Vagina (tissue), 2 donors: Measurements from ENCODE around the gene UBE2U.

Experiments
- POLR2AphosphoS5 ChIP-seq, 2 donors: sonication (generic); formaldehyde crosslinking; IDR thresholded peaks; one replicate each; pipeline ENCODE4 v1.9.0; 2017; ENCODE audit warnings: antibody characterized with exemption in 2 of 2, mild to moderate bottlenecking in 2 of 2, low read depth in 1 of 2; ENCODE audit not compliant: insufficient read depth in 1 of 2
- TF ChIP-seq, protein P1 (sequence below), 3 experiments: fragments of 450-650 bp in 2 of 3; fragments of 200-600 bp in 1 of 3; sonication (generic) in 1 of 3; IDR thresholded peaks; one replicate each; pipeline ENCODE4 v1.5.1; 2017 to 2019; ENCODE audit warnings: antibody characterized with exemption in 3 of 3, mild to moderate bottlenecking in 2 of 3, moderate library complexity in 2 of 3

DNA sequence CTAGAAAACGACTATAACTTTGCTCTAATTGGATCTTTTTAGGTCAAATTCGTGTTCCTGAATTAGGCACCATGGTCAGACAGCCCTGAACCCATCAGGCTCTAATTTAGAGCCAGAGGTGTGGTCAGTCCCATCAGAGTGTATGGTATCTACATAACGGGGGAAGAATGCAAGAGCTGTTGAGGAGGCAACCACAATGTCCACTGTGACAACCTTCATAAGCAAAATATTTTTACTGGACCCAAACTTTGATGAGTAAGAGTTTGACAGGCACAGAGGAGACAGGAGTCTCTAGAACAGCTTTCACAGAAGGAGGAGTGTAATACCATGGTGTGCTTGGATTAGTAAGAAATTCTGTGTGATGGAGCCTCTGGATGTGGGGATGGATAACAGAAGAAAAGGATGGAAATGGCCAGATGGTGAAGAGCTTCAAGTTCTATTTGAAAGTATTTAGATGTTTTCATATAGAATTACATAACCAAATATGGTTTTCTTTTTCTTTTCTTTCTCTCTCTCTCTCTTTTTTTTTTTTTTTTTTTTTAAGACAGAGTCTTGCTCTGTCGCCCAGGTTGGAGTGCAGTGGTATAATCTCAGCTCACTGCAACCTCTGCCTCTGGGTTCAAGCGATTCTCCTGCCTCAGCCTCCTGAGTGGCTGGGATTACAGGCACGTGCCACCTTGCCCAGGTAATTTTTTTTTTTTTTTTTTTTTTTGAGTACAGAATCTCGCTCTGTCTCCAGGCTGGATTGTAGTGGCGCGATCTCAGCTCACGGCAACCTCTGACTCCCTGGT lies 24.9 kb downstream of the UBE2U start:
- no peak for TF ChIP-seq POLR2AphosphoS5 (IDR thresholded peaks at IDR 0.05; ENCODE audit: insufficient read depth in 1 of 2, low read depth in 1 of 2)
- TF ChIP-seq, protein P1, sequence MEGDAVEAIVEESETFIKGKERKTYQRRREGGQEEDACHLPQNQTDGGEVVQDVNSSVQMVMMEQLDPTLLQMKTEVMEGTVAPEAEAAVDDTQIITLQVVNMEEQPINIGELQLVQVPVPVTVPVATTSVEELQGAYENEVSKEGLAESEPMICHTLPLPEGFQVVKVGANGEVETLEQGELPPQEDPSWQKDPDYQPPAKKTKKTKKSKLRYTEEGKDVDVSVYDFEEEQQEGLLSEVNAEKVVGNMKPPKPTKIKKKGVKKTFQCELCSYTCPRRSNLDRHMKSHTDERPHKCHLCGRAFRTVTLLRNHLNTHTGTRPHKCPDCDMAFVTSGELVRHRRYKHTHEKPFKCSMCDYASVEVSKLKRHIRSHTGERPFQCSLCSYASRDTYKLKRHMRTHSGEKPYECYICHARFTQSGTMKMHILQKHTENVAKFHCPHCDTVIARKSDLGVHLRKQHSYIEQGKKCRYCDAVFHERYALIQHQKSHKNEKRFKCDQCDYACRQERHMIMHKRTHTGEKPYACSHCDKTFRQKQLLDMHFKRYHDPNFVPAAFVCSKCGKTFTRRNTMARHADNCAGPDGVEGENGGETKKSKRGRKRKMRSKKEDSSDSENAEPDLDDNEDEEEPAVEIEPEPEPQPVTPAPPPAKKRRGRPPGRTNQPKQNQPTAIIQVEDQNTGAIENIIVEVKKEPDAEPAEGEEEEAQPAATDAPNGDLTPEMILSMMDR (IDR thresholded peaks at IDR 0.05), result no peak
